Keratinocyte (primary cell): ENCODE data around the gene FBXO42.

Experiments
- EZH2 ChIP-seq: IDR thresholded peaks from one replicate; pipeline ENCODE4 v1.6.1; 2012; ENCODE audit warnings: inconsistent platforms, mild to moderate bottlenecking, low read length, moderate library complexity
- TF ChIP-seq, protein P1 (sequence below), 3 experiments: IDR thresholded peaks in 1 of 3; conservative IDR thresholded peaks in 1 of 3; optimal IDR thresholded peaks in 1 of 3; 2 replicates in 2 of 3; 3 replicates in 1 of 3; pipeline versions ENCODE3 to v1.5.1; 2011; ENCODE audit warnings: low read length in 3 of 3, mild to moderate bottlenecking in 3 of 3, moderate library complexity in 2 of 3, control low read depth in 1 of 3, inconsistent platforms in 1 of 3; ENCODE audit not compliant: insufficient read depth in 2 of 3; ENCODE audit errors: extremely low read depth in 1 of 3

DNA sequence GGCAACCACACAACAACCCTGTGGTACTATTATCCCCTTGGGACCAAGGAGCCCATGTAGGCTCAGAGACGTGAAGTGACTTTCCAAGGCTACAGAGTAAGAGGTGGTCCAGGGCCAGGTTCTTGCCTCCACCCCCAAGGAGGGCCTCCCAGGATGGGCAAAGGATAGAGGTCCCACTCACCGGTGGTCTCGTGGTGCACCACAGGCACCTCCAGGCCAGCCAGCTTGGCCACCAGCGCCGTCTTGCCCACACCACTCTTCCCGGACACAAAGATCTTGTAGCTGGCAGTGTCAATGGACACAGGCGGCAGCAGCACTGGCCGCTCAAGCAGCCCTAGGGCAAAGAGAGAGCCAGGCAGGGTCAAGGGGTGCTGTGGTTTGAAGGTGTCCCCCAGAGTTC, 118.8 kb downstream of the FBXO42 start:
- TF ChIP-seq, protein P1, sequence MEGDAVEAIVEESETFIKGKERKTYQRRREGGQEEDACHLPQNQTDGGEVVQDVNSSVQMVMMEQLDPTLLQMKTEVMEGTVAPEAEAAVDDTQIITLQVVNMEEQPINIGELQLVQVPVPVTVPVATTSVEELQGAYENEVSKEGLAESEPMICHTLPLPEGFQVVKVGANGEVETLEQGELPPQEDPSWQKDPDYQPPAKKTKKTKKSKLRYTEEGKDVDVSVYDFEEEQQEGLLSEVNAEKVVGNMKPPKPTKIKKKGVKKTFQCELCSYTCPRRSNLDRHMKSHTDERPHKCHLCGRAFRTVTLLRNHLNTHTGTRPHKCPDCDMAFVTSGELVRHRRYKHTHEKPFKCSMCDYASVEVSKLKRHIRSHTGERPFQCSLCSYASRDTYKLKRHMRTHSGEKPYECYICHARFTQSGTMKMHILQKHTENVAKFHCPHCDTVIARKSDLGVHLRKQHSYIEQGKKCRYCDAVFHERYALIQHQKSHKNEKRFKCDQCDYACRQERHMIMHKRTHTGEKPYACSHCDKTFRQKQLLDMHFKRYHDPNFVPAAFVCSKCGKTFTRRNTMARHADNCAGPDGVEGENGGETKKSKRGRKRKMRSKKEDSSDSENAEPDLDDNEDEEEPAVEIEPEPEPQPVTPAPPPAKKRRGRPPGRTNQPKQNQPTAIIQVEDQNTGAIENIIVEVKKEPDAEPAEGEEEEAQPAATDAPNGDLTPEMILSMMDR (optimal IDR thresholded peaks at IDR 0.05 in 1 of 3, IDR thresholded peaks at IDR 0.05 in 1 of 3, conservative IDR thresholded peaks at IDR 0.05 in 1 of 3; ENCODE audit: extremely low read depth in 1 of 3, insufficient read depth in 2 of 3, low read length in 3 of 3), result no peak
- no peak for TF ChIP-seq EZH2
